Measurements from ENCODE around the gene DSC3. TPM values are rescaled to one million over a fixed set of nuclear protein-coding genes. Genes with fewer than 3 reads are reported as not detected.

Gene DSC3
- total RNA-seq, 4 donors from 2014 or later, result 0.38 to 2.0 (median 0.76) TPM

DNA sequence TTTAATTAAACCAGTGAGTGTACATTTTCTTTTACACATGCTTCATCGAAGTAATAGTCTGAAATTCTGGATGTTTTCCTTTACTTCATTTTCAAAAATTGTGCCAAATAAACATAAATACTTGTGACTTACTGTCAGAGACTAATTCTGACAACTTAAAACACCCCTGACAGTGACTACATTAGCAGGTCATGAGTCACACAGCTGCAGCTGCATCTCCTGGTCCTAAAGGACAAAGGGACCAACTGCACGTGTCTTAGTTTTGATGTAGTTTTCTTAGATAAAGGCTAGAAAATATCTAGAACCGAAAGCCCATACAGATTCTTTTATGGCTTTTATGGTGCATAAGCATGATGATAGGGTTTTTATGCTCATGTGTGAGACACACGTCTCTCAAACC is 29.6 kb upstream of the DSC3 start:
- TF ChIP-seq, protein P1, sequence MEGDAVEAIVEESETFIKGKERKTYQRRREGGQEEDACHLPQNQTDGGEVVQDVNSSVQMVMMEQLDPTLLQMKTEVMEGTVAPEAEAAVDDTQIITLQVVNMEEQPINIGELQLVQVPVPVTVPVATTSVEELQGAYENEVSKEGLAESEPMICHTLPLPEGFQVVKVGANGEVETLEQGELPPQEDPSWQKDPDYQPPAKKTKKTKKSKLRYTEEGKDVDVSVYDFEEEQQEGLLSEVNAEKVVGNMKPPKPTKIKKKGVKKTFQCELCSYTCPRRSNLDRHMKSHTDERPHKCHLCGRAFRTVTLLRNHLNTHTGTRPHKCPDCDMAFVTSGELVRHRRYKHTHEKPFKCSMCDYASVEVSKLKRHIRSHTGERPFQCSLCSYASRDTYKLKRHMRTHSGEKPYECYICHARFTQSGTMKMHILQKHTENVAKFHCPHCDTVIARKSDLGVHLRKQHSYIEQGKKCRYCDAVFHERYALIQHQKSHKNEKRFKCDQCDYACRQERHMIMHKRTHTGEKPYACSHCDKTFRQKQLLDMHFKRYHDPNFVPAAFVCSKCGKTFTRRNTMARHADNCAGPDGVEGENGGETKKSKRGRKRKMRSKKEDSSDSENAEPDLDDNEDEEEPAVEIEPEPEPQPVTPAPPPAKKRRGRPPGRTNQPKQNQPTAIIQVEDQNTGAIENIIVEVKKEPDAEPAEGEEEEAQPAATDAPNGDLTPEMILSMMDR (IDR thresholded peaks at IDR 0.05), result no peak
- no peak for TF ChIP-seq POLR2A (IDR thresholded peaks at IDR 0.05)
- no peak for DNase-seq
- Histone ChIP-seq H3K27ac (no peak overlapping the region), H3K27me3 (no peaks in the 10 kb centered on the region), H3K9me3 (no peaks in the 10 kb centered on the region), H3K4me3 (no peak overlapping the region), H3K4me1 (no peaks in the 10 kb centered on the region), H3K36me3 (peaks cover 0 to 54% (median 0%) of the 10 kb centered on the region in 3 donors)

DNA sequence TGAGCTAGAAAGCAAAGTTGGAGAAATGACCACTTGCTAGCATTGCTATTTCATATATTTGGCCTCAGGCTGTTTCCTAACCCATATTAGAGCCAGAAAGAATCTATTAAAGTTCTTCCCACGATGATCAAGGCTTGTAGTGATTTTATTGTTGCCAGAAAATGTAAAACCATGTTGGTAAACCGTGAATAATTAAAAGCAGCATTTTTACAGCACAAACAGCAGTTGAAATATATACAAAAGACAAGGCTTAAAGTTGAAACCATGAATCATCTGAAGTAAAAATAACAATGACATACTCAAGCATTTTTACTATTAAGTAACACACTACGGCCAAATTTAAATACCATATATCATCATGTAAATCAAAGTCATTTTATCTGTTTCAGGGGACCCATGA is 27.7 kb upstream of the DSC3 start:
- no peaks in the 10 kb centered on the region for H3K9me3 ChIP-seq
- no peaks in the 10 kb centered on the region for H3K27me3 ChIP-seq
- TF ChIP-seq, protein P1 (IDR thresholded peaks at IDR 0.05), result no peak
- H3K4me1 ChIP-seq, result no peaks in the 10 kb centered on the region
- DNase-seq, result no peak
- no peak overlapping the region for H3K27ac ChIP-seq
- H3K36me3 ChIP-seq, result peaks cover 0 to 44% (median 0%) of the 10 kb centered on the region in 3 donors
- H3K4me3 ChIP-seq, result no peak overlapping the region

DNA sequence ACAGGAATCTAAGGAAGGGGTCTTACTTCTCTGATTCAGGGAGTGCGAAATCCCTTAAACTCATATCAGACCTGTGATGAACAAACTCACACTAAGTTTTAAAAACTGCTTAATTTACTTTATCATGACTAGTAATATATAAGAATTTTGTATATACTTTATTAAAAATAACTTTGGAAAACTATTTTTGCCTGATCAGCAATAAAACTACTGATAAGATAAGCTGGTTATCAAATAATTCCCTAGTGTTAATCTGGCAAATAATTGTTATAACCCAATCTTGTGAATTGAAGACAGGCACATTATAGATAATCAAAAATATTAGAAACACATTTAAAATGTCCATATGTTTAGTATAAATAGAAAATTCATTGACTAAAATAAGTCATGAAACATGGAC is 23.7 kb upstream of the DSC3 start:
- no peak overlapping the region for H3K4me3 ChIP-seq
- no peaks in the 10 kb centered on the region for H3K27me3 ChIP-seq
- H3K4me1 ChIP-seq, result no peaks in the 10 kb centered on the region
- H3K36me3 ChIP-seq, result peaks cover 0 to 29% (median 0%) of the 10 kb centered on the region in 3 donors
- DNase-seq, result no peak
- H3K9me3 ChIP-seq, result no peaks in the 10 kb centered on the region
- no peak overlapping the region for H3K27ac ChIP-seq
- TF ChIP-seq, protein P1 (IDR thresholded peaks at IDR 0.05), result no peak
- TF ChIP-seq POLR2A (IDR thresholded peaks at IDR 0.05), result no peak

DNA sequence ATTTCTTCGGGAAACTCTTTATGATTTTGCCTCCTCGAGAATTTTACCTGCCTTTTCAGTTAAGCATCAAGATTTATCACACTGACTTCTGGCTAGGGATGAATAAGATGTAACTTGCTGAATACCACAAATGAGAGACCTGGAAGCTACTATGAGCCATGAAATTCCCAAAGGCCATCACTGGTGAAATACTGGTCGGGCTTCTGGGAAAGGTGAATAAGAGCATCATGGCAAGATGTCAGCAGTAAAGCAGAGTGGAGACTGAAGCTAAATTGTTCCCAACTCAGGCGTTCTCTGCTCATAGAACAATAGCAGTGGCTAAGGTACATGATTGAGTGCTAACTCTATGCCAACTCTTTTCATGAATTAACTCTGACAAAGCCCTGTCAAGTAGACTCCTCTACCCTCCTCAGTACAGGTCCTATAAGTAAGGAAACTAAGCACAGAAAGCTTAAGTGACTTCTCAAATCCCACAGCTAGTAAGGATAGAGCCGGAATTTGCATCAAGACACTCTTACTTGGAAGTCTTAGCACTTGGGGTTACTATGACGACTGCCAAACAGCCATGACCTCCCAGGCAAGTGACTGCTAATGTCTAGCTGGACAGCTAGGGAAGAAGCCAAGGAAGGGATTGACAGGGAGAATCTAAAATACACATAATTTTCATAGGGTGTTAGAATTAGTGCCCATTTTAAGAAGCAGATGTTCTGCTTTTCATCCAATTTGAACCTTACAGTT is 22.7 kb upstream of the DSC3 start:
- H3K36me3 ChIP-seq, result peaks cover 0 to 22% (median 0%) of the 10 kb centered on the region in 3 donors
- no peak for DNase-seq
- H3K9me3 ChIP-seq, result no peaks in the 10 kb centered on the region
- H3K4me1 ChIP-seq, result no peaks in the 10 kb centered on the region
- no peaks in the 10 kb centered on the region for H3K27me3 ChIP-seq
- no peak overlapping the region for H3K27ac ChIP-seq
- H3K4me3 ChIP-seq, result no peak overlapping the region
- TF ChIP-seq, protein P1 (IDR thresholded peaks at IDR 0.05), result no peak
- TF ChIP-seq POLR2A (IDR thresholded peaks at IDR 0.05), result no peak

DNA sequence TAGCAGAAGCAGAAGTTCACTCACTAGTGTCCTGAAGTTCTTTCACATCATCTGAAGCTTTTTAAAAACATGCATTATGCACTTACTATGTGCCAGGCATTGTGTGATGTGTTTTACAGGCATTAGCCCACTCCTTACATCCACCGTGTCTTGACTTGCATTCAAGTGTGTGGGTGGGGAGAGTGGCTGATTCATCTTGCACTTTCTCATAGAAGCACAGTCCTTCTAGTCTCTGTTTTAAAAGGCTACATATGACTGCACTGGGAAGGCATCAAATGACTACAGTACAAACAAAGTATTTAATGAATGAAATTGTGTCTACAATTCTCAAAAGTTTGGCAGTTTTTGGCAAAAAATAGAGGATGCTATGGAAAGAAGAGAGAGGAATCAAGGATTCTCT is 21.6 kb upstream of the DSC3 start:
- Histone ChIP-seq H3K27me3 (no peaks in the 10 kb centered on the region), H3K36me3 (peaks cover 0 to 17% (median 0%) of the 10 kb centered on the region in 3 donors), H3K27ac (no peak overlapping the region), H3K4me1 (no peaks in the 10 kb centered on the region), H3K9me3 (no peaks in the 10 kb centered on the region), H3K4me3 (no peak overlapping the region)
- no peak for TF ChIP-seq POLR2A (IDR thresholded peaks at IDR 0.05)
- TF ChIP-seq, protein P1 (IDR thresholded peaks at IDR 0.05), result no peak
- DNase-seq, result no peak
